GM12878 (cell line): ENCODE data around the gene ILRUN.

Source experiments
- CTCF ChIP-seq, 3 experiments: IDR thresholded peaks in 2 of 3; conservative IDR thresholded peaks in 1 of 3; 2 replicates each; pipeline ENCODE4 v1.5.1; 2011; ENCODE audit warnings: low read depth in 3 of 3, low read length in 3 of 3, mild to moderate bottlenecking in 3 of 3, control low read depth in 2 of 3, moderate library complexity in 2 of 3, inconsistent platforms in 1 of 3, mixed read lengths in 1 of 3; ENCODE audit not compliant: control insufficient read depth in 2 of 3, insufficient read depth in 1 of 3; ENCODE audit errors: extremely low read depth in 1 of 3
- EP300 ChIP-seq, 2 experiments: fragments of 150-350 bp in 1 of 2; IDR thresholded peaks; 2 replicates each; pipeline ENCODE4 v1.6.1; 2011 to 2012; ENCODE audit warnings: low read depth in 2 of 2, low read length in 2 of 2, borderline replicate concordance in 1 of 2, improper control_type of control experiment in 1 of 2, inconsistent platforms in 1 of 2; ENCODE audit not compliant: control insufficient read depth in 1 of 2
- EZH2 ChIP-seq: IDR thresholded peaks from 2 replicates; pipeline ENCODE4 v1.6.1; 2012; ENCODE audit warnings: low read depth, mild to moderate bottlenecking, control low read depth, inconsistent platforms, low read length, borderline replicate concordance; ENCODE audit not compliant: control insufficient read depth
- IRF3 ChIP-seq: fragments of 450-650 bp; IDR thresholded peaks from 2 replicates; pipeline ENCODE4 v1.6.1; 2014; ENCODE audit warnings: mild to moderate bottlenecking
- POLR2AphosphoS5 ChIP-seq: IDR thresholded peaks from 2 replicates; pipeline ENCODE4 v1.6.1; 2011; ENCODE audit warnings: mild to moderate bottlenecking, low read length, inconsistent platforms
- TAF1 ChIP-seq: IDR thresholded peaks from 2 replicates; pipeline ENCODE4 v1.6.1; 2011; ENCODE audit warnings: mild to moderate bottlenecking, low read depth, low read length, borderline replicate concordance
- YY1 ChIP-seq: IDR thresholded peaks from 2 replicates; pipeline ENCODE4 v1.6.1; 2011; ENCODE audit warnings: low read depth, mild to moderate bottlenecking, low read length

- TF ChIP-seq EZH2 (no peak), TAF1 (no peak), CTCF (IDR thresholded peaks at IDR 0.05 in 2 of 3, conservative IDR thresholded peaks at IDR 0.05 in 1 of 3; ENCODE audit: control insufficient read depth in 2 of 3, extremely low read depth in 1 of 3, insufficient read depth in 1 of 3, low read depth in 3 of 3, low read length in 3 of 3) (no peak), EP300 (IDR thresholded peaks at IDR 0.05; ENCODE audit: borderline replicate concordance in 1 of 2, control insufficient read depth in 1 of 2, low read depth in 2 of 2, low read length in 2 of 2) (no peak), YY1 (no peak), POLR2AphosphoS5 (no peak), IRF3 (no peak)
Observed at GRCh38 chr6:34745277-34746103, 48.9 kb upstream of the ILRUN start.
